Activated gamma-delta T cell treated with Interleukin-2 at 50 U/mL for 16 hours (primary cell): ENCODE data around the gene INAFM1.

Source experiments
- DNase-seq: peaks from one replicate; pipeline ENCODE4 v3.0.0-alpha.2; 2020

Gene INAFM1

DNA sequence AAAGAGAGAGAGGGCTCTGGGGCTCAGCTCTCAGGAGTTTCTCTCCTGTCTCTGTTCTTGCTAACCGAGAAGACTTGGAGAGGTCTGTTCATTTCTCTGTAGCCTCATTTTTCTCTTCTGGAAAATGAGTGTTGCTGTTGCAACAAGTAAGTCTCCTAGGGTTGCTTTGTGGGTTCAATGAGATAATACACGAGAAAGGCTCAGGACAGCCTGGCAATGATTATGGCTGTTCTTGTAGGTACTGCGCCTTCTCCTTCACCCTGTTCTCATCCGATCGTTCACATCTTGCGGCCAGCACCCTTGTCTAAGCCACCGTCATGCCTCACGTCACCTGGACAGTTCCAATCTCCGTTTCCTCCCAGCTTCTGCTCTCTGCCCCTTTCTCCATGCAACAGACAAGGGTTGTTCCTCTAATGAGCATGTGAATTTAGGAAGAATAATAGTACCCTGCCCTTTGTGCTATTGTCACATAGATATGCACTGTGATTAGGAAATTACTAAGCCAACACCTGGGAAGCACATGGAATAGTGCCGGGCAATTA, 39.1 kb downstream of the INAFM1 start:
- DNase-seq, result no peak

DNA sequence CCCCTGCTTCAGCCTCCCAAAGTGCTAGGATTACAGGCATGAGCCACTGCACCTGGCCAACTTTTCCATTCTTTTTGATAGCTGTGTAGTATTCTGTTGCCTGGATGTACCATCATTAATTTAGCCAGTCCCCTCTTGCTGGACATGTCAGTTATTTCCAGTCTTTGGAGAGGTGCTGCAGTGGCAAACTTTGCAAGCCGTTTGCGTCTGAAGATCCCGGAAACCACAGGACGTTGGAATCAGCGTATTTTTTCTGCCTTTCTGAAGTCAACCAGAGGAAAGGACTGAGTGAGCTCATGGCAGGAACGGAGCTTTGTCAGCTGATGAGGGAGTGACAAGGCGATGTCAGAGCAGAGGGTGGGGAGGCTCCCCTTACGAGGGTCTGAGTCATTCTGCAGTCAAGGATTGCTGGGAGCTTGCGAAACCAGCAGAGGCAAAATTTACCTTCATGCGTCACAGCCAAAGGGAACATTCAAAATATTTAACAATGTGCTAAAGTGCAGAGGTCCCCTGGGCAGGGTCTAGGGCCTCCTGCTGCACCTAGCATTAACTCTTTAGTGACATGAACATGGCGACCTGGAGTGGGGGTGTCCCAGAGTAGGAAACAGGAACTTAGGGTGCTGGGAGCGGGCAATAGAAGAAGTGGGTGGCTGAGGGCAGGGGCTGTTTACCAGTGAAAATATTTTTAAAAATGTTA, 40.6 kb downstream of the INAFM1 start:
- no peak for DNase-seq

DNA sequence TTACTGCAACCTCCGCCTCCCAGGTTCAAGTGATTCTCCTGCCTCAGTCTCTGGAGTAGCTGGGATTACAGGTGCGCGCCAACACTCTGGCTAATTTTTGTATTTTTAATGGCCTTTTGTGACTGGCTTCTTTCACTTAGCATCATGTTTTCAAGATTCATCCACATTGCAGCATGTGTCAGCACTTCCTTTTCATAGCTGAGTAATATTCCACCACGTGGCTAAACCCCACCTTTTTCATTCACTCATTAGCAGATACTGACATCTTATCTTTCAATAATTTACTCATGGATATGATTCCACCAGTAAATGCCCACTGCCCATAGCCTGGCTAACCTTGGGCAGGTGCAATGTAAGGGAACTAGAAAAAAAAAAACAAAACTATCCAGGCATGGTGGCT, 41.8 kb downstream of the INAFM1 start:
- no peak for DNase-seq

DNA sequence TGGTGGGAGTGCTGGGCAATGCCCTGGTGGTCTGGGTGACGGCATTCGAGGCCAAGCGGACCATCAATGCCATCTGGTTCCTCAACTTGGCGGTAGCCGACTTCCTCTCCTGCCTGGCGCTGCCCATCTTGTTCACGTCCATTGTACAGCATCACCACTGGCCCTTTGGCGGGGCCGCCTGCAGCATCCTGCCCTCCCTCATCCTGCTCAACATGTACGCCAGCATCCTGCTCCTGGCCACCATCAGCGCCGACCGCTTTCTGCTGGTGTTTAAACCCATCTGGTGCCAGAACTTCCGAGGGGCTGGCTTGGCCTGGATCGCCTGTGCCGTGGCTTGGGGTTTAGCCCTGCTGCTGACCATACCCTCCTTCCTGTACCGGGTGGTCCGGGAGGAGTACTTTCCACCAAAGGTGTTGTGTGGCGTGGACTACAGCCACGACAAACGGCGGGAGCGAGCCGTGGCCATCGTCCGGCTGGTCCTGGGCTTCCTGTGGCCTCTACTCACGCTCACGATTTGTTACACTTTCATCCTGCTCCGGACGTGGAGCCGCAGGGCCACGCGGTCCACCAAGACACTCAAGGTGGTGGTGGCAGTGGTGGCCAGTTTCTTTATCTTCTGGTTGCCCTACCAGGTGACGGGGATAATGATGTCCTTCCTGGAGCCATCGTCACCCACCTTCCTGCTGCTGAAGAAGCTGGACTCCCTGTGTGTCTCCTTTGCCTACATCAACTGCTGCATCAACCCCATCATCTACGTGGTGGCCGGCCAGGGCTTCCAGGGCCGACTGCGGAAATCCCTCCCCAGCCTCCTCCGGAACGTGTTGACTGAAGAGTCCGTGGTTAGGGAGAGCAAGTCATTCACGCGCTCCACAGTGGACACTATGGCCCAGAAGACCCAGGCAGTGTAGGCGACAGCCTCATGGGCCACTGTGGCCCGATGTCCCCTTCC, 45.5 kb downstream of the INAFM1 start:
- no peak for DNase-seq

DNA sequence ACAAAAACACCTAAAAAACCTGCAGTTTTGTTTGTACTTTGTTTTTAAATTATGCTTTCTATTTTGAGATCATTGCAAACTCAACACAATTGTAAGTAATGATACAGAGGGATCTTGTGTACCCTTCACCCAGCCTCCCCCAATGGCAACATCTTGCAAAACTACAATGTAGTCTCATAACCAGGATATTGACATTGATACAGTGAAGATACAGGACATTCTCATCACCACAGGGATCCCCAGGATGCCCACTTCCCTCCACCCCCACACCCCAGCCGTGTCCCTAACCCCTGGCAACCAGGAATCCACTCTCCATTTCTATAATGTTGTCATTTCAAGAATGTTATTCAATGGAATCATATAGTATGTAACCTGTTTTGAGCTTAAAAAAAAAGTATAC, 46.9 kb downstream of the INAFM1 start:
- no peak for DNase-seq

DNA sequence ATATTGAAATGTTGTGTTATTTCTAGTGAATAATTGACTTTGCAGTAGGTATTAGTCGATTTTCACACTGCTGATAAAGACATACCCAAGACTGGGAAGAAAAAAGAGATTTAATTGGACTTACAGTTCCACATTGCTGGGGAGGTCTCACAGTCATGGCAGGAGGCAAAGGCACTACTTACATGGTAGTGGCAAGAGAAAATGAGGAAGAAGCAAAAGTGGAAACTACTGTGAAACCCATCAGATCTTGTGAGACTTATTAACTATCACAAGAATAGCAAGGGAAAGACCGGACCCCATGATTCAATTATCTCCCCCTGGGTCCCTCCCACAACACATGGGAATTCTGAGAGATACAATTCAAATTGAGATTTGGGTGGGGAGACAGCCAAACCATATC, 47.4 kb downstream of the INAFM1 start:
- no peak for DNase-seq

DNA sequence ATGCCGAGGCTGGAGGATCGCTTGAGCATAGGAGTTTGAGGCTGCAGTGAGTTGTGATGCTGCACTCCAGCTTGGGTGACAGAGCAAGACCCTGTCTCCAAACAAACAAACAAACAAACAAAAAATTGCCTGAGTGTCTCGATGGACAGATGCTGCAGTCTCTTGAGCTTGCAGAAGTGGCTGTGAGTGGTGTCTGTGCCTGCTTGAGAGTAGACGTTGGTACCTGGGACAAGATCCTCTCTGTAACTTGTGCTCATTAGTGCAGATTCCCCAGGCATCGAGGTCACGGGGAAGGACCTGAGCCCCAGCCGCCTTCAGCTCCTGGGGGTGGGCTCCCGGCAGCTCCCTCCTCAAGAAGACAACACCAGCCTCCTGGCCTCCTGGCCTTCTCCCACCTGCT, 48.7 kb downstream of the INAFM1 start:
- no peak for DNase-seq

DNA sequence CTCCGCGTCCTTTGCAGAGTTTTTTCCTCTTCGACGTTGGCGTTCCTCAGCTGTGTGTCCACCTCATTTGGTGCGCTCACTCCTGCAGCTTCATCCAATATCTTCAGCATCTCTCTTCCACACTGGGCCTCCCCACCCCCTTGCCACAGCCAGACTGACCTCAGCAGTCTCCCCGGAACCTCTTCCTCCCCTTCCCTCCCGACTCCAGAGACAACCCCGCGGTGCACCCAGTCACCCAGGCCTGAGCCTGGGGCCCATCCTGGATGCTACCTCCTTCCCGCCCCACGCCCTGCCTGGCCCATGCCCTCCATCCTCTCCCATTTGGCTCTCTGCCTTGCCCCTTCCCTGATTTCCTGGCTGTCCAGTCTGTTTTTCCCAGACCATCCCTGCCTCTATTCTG, 49.2 kb downstream of the INAFM1 start:
- DNase-seq, result no peak

DNA sequence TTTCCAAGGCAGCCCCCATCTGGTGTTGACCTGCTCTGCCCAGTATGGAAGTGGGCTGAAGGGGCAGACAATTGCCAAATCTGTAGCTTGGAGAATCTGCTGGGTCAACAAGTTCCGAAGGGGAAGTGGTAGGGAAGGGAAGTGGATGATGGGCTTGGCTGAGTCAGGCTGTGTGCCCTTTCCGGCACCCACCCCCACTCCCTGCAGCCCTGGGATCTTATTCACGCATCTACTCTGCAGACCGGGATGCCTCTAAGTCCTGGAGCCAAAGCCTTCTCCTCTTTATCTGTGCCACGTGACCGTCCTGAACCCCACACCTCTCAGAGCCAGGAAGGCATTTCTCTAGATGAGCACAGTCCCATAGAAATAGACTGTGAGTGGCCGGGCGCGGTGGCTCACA, 49.8 kb downstream of the INAFM1 start:
- no peak for DNase-seq
